Activated effector memory CD4-positive, alpha-beta T cell treated with anti-CD3 and anti-CD28 coated beads, Interleukin-2, amount 50 U/mL, for 16 hours (primary cell): Measurements from ENCODE around the gene NOL4L.

Experiments used
- DNase-seq: peaks from one replicate; pipeline ENCODE4 v3.0.0-alpha.2; 2020

Gene NOL4L

DNA sequence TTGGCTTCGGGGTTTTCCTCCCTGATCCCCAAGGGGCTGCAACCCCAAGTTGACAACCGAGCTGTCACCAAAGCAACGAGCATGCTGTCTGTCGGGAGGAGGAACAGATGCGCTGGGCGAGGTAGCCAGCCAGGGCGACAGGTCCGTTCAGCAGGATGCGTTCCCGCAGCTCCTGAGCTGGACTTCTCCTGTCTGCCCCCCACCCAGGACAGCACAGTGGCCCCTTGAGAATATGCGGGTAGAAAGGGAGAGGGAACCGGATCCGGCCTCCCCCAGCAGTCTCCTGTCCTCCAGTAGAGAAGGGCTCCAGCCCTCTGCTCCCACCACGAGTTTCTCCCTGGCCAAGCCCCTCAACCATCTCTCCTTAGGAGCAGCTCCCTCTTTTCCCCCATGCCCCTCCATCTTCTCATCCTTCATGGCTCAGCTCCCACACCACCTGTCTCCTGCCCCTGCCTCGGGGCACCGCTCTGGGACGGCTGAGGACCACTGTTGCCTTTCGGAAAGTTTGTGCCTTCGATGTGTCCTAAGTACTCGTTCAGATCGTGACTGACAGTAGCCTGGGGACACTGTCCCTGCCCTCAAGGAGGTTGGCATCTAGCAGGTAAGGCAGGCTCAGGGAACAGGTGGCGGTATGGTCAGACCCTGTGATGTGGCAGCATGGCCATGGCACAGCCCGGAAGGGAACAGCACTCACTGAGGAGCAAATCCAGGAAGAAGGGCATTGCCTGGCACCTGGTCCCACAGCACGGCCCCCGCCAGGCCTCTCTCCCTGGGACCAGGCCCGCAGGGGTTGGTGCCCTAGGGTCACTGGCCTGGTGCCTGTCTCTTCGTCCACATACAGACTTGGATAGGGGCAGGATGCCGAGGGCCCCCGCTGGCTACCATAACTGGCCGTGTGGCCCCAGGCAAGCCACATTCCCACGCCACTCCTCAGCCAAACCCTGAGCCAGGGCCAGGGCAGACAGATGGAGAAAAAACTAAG, 130.7 kb downstream of the NOL4L start:
- no peak for DNase-seq

DNA sequence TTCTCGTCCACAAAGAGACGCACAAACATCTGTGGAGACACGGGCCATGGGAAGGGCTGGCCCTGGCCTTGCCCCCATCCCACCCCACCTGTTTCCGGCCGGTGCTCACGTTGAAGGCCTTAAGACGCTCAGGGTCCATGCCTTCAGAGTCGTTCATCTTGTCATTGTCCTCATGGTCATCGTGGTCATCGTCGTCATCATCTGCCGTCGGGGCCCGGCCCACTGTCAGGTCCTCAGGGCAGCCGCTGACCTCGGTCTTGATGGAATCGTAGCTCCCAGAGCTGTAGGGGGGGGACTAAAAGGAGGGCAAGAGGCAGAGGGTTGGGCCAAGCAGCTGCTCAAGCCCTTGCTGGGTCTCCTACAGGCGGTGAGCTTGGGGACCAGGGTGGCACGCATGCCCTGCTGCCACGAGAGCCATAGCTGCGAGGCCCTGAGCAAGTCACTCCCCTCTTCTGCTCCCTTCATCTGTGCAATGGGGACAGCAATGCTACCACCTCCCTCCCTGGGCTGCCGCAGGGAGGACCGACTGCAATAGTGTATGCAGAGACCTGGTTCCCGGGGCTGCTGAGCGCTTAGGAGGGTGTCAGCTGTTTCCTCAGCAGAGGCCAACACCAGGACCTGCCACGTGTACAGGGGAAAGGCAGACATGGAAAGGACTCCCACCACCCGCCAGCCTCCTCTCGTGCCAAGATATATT, 131.5 kb downstream of the NOL4L start:
- DNase-seq, result no peak

DNA sequence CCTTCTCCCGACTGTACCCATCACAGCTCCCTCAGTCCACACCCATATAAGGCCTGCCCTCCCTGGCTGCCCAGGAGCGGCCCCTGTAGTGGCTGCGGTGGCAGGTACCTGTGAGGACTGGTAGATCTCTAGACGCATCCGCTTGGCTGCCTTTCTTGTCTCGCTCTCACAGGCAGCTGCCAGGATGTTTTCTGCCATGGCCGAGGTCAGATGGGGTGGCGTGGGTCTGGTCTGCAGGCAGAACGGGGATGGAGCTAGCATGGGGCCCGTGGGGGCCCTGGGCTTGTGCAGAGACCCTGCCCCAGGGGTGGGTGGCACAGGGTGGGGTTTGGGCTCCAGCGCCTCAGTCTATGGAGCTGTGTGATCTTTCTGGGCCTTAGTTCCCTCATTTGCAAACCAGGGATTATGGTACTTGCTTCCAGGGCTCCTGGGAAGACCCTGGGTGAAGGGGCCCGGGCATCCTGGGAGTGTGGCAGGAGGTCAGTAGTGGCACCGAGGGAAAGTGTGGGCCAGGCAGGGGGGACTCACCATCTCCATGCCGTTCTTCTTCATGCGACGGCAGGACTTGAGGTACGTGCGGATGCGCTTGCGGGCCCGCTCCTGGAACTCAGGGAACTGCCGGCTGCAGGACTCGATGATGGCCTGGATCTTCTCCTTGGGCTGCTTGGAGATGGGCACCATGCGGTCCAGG, 132.2 kb downstream of the NOL4L start:
- no peak for DNase-seq

DNA sequence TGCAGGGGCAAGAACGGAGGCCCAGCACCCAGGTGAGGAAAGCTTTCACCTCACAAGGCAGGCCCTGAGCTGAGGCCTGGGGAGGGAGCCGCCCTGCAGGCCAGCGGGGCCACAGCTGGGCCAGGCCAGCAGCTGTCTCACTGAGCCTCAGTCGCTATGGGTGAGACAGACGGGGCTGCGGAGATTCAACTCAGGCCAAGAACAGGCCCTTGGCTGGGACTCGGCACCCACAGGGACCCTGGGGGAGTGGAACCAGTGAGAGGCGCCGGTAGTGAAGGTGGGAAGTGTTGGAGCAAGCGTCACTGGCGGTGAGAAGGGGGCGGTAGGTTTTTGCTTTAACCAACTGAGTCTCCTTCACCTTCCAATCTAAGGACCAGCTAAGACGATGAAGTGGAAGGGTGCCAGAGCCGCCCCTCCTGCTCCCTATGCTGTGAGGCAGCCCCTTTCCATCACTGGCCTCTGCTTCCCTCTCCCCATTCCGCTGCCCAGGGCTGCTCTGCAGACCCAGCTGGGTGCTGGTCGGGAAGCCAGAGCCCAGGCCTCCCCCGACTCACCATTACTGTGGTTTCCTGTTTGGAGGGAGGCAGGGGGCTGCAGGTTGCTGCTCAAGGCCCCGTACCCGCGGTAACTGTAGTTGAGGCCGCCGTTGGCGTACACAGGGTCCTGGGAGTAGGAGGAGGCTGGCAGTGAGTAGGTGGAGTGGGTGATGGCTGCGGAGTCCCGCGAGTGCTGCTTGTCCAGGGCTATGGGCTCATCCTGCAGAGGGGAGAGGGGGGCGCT, 133.3 kb downstream of the NOL4L start:
- DNase-seq, result no peak

DNA sequence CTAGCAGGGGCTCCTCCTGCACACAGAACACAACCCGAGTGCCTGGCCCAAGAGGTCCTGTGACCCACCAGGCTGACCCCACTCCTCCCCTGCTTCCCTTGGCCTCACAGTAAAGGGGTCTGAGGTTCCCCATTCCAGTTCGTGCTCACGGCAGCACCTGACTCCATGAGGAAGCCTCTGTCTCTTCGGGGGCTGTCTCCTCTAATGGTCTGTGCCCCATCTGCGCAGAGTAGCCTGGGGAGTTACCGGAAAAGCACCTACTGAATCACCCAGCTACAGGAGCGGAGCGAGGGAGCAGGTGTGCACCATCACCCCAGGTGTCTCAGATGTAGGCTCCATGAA, 133.8 kb downstream of the NOL4L start:
- DNase-seq, result no peak

DNA sequence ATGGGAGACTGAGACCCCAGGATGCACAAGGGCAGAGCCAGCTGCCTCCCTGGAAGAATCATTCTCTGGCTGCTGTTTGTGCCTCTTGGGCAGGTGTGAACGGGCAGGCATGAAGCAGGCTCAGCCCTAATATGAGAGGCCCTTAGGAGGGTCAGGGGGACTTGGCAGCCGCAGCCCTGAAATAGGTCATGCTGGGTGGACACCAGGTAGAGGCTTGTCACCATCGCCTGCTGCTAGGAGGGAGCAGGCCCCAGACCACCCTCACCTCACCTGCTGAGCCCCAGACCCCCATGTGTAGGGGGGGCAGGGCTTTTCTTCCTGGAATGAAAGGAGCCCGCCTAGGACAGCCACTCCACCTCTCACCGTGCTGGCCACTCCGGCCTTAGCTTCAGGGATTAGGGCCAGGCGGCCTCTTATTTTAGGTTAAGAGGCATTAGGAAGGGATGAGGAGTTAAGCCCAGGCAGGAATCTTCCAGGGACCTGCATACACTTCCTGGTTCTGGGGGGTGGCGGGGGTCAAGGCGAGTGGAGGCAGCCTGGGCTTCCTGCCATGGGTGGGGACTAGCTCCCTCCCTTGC, 134.6 kb downstream of the NOL4L start:
- no peak for DNase-seq

DNA sequence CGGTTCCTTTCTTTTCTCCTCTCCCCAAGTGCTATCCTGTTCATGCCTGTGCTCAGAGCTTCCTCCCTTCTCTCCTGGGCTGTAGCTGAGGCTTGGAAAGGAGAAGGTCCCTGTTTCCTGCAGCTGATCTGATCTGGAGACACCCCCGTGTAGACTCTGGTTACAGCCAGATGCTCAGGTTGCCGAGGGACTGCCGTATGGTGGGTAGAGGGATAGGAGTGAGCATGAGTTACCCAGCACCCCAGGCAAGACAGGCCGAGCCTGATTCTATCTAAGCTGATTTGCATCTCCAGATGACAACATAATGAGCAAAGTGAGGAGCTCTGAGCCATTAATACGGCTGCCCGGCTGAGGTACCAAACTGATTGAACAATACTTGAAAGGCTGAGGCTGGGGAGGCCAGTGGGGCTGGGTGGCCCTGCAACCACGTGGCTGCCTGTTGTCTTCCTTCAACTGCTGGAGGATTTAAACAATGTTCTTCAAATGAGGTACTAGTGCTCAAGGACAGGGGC, 135.2 kb downstream of the NOL4L start:
- no peak for DNase-seq

DNA sequence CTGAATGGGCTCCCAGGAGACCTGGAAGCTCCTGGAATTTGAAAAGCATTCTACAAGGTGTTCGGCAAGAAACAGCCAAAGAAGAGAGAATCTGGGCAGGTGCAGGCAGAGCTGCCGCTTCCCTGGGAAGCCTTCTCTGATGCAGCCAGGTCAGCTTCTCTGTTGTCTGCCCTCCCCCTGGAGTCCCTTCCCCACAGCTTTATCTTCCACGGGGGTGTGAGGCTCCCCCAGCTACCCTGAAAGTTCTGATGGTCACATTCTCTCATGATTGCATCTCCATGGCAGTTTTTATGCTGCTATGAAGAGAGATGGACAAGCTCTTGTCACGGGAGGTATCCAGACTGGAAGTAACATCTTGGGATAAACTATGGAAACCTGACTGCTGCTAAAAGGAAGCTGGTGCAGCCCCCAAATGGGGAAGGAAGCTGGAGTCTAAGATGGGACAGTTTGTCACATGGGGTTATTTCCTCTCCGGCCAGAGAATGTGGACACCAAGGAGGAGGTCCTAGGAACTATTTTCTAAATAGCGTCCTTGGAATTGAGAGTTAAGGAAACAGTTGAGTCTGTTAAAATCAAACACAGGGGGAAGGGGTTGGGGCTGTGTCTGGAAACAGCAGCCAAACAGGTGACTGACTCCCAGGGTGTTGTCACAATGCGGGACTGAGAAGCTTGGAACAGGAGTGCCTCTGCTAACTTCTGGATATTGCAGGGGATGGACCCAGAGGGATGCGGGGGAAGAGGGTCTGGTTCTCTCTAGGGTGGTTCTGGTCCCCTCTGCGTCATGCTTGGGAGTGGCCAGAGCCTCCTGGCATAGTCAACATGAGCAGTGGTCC, 135.9 kb downstream of the NOL4L start:
- DNase-seq, result no peak

DNA sequence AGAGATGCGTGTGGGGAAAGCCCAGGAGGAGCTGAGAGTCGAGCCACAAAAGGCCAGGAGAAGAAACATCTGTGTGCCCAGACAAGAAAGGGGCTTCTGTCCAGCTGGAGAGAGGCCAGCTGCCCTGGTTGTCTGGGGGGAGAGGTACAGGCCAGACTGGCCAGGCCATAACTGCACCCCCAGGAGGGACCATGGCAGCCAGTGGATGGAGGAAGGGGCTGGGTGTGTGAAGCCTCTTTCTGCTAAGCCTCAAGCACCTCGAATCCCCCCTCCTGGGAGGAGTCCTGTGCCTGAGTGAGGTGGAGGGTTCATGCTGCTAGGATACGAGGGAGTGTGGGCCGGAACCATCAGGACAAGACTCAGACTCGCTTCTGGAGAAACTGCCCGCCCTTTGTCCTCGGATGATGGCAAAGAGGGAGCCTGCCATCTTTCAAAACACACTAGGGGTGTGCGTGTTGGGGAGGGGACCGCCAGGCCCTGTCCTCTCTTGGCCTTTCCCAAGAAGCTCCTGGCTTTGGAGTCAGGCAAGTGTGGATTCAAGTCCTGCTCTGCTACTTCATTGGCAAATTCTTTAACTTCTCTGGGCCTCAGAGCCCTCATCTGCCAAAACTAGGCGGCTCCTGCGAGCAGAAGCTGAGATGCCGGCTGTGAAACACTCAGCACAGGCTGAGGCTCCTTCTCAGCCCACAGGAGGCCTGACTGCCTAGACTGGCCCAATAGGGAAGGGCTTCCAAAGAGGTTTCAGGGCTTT, 136.7 kb downstream of the NOL4L start:
- no peak for DNase-seq

DNA sequence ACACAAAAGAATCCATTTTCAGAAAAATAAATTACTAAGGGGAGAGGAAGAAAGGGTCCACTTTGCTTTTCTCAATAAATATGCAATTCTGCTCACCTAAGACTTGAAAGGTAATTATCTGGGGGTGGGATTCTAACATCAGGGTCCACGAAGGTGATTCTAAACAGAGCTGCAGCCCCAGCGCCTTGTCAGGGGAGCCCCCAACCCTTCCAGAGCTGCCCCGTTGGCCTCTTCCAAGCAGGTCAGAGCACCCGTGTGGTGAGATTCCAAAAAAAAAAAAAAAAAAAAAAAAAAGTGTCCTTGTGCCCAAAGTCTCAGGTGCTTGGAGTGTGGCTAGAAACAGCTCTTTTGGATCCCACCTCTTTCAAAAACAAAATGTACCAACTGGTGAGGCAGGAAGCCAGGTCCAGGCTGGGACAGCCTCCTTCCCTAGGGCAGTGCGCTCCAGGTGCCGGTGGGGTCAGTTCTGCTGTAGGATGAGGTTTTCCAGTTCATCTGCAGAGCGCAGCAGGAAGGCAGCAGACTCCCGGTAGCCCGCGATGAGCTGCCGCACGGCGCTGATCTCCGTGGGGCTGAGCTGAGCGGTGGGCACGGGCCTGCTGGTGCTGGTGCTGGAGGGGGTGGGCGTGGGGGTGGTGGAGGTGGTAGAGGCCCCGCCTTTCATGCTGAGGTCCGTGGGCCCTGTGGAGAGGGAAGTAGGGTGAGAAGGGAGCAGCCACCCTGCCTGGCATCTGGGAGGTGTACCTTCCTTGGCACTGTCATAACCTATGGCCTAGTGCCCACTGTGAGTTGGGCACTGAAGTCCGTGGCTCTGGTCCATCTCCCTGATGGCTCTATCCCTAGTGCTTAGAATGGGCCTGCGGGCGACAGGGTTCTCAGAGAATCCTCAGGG, 137.8 kb downstream of the NOL4L start:
- DNase-seq, result no peak

DNA sequence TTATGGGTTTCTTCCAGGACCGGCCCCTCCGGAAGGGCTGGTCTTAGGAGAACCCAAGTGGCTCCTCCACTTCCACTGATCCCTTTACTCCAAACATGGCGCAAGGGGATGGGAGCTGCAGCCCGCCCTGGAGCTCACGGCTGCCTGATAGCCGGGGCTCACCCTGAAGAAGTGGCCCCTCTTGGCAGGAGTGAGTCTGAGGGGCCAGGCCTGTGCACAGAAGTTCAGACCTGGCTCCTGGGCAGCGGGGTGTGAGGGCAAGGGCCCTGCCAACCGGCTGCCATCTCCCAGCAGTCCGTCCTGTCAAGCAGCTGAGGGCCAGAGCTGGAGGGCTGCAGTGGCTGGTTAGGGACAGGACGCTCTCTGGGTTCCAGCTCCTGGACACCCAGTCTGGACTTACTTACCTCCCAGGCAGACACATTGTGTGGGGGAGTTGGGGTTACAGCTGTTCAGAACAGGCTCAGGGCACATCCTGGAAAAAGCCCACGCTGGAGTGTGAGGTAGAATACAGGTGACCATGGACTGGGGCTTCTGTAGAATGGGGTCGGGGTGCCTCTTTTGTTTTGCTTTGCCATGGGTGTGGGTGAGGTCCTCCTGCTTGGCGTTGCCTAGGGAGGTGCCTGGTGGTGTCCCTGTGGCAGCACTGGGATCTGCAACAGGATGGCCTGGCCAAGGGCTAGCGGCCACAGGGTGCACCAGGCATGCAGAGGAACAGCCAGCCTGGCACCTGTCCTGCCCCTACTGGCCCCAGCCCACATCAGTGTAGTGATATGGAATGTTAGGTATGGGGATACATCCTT, 138.6 kb downstream of the NOL4L start:
- peak; percentile 59 for DNase-seq

DNA sequence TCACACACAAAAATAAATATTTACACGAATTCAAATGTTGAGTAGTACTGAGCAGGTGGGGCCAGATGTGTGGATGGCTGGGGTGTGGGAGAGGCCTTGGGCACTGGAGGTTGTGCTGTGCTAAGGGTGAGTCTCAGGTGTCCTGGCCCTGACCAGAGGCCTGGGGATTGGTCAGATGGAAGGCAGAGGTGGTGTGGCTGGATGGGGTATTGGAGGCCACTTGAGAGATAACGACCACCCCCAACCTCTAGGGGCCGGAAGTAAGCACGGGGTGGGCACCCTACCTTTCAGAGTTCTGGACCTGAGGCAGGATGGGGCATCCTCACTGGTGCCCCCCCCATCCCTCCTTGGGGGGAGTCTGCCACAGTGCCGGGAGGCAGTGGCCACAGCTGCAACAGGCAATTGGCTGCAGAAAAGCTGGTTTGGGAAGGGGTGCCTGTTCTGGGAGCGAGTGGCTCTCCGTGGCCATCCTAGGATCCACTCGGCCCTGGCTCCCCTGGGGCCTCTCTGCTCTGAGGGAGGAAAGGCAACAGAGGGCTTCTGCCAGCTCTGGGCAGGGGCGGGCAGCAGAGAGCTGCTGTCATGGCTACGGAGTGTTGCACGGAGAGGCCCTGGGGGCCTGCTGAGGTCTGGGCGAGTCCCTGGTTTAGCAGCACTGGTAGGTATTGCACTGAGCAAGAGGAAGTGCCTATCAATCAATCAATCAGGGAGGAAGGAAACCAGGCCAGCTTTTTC, 139.4 kb downstream of the NOL4L start:
- DNase-seq, result peak; percentile 61

DNA sequence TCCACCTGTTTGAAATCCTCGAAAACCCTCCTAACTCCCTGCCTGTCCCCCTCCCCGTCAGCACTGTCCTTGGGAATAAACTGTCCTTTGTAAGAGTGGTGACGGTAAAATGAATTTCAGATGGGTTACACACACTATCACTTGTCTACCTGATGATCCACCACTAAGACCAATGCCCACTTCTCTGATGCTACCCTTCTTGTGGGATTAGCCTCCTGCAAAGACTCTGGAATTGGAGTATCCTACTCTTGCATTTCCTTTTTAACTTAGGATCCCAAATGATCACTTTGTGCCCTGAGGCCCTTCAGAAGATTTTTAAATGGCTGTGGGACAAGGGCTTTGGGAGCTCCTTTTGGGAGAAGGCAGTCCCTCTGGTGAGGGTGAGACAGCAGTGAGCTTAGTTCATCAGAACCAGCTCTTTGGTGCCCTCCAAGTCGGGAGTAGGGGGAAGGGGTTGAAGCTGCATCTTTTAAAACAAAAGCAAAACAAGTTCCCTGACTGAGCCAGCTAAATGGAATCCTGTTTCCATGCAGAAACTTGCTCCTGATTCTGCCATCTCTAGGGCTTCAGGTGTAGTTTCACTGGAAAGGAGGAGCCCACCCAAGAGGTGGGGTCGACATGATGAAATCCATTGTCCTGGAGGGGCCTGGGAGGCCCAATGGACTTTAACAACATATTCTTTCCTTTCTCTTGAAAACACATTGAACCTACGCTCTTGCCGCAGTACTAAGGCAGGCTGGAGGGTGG, 140.5 kb downstream of the NOL4L start:
- DNase-seq, result no peak

DNA sequence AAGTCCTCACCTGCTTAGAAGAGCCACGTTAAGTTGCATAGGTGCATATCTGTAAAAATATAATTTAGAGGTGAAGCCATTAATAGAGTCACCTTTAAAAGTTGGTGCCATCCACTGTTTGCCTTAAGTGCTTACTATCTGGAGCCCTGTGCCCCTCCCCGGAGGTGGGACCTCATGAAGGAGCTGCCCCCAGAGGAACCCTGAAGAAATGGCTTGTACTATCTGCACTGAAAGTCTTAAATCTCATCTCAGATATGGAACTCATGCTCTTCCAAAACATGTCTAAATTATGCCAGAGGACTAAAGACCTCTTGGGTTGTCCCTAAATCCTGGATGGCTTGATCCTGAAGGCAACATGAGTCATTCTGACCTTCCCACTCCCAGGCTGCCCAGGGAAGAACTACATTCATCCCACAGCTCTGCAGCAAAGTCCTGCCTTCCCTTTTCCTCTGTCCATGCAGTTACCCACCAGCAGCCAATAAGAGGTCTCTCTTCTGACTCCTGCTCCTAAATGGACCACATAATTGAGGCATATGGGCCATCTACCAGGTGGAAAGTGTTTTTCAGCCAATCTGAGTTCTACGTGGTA, 141.7 kb downstream of the NOL4L start:
- no peak for DNase-seq

DNA sequence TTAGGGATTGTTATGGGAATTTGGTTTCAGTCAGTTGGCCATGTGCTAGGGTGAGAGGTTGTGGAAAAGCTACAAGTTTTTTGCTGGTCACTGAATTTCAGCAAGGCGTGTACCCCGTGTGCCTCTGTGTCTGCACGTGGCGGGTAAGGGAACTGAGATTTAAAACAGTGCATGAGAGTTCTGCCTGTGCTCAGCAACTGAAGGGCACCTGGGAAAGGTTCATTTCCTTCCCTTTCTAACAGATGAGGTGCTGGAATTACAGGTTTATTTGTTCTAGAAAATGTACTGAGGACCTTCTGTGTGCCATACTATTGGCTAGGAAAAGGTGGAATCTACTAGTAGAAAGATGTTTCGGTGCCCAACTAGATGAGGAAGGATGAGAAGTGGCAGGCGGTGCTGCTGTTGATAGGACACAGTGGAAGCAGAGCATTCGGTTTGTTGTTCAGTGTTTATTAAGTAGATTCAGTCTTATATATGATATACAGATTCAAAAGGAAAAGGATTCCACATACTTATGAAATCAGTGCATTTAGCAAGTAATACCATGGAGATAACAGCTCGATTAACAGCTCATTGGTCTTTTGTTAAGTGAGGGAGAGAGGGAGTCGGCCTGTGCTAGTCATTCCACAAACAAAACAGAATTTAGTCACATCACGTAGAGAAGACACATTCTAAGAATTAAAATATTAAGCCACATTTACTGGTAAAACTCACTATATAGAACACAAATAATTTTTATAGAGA, 142.3 kb downstream of the NOL4L start:
- DNase-seq, result no peak

DNA sequence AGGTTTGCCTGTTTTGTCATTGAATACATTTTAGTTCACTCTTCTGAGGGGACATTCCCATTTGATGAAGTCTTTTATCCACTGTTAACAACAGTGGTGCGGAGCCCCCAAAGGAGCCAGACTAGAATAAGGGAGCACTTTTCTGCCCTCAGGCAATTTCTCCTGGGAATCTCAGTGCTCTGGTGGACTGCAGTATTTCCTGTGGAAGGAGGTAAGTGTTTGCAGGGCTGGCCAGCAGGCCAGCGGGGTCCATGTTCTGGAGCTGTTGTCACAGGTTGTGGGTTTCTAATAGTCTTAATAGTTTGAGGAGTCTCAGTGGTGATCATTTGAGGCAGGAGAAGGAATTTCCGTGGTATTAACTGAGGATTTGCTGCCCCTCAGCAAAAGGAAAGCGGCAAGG, 143.5 kb downstream of the NOL4L start:
- no peak for DNase-seq
